HG03439 (cell line): Measurements from ENCODE around the gene CARMIL1.
"Not testable (repeated sequence)": the region's sequence is repeated elsewhere in the genome, so short reads cannot be mapped to it uniquely, and the experiment has no call there.

Experiments used
- ATAC-seq: cut with Tn5 transposase; IDR thresholded peaks from one replicate; pipeline ENCODE4 v1.9.1; 2021; ENCODE audit warnings: mild to moderate bottlenecking, moderate library complexity; ENCODE audit not compliant: unreplicated experiment

Gene CARMIL1

GRCh38 chr6:25548451-25548850 is 269.3 kb downstream of the CARMIL1 start:
- no peak for ATAC-seq

- ATAC-seq: no peak
Measured at GRCh38 chr6:25550631-25551030, 271.5 kb downstream of the CARMIL1 start.

- no peak for ATAC-seq
Measured at GRCh38 chr6:25553502-25553901, 274.3 kb downstream of the CARMIL1 start.

GRCh38 chr6:25555188-25555587 is 276.0 kb downstream of the CARMIL1 start:
- ATAC-seq: no peak

- ATAC-seq: no peak
Measured at GRCh38 chr6:25556516-25556915, 277.3 kb downstream of the CARMIL1 start.

- ATAC-seq: no peak
Measured at GRCh38 chr6:25558155-25558817, 279.1 kb downstream of the CARMIL1 start.

GRCh38 chr6:25560865-25561264 is 281.7 kb downstream of the CARMIL1 start:
- ATAC-seq: no peak

GRCh38 chr6:25564943-25565342 is 285.8 kb downstream of the CARMIL1 start:
- no peak for ATAC-seq

- no peak for ATAC-seq
Measured at GRCh38 chr6:25570578-25570977, 291.4 kb downstream of the CARMIL1 start.

- ATAC-seq: no peak
Measured at GRCh38 chr6:25576919-25577318, 297.7 kb downstream of the CARMIL1 start.

GRCh38 chr6:25578538-25578937 is 299.4 kb downstream of the CARMIL1 start:
- no peak for ATAC-seq

- ATAC-seq: no peak
Measured at GRCh38 chr6:25579391-25579883, 300.3 kb downstream of the CARMIL1 start.

GRCh38 chr6:25579902-25580495 is 300.8 kb downstream of the CARMIL1 start:
- no peak for ATAC-seq

- no peak for ATAC-seq
Measured at GRCh38 chr6:25582101-25582500, 302.9 kb downstream of the CARMIL1 start.

GRCh38 chr6:25583099-25583498 is 303.9 kb downstream of the CARMIL1 start:
- ATAC-seq: no peak

- ATAC-seq: no peak
Measured at GRCh38 chr6:25583906-25584305, 304.7 kb downstream of the CARMIL1 start.

GRCh38 chr6:25585225-25585624 is 306.1 kb downstream of the CARMIL1 start:
- no peak for ATAC-seq

GRCh38 chr6:25586119-25586518 is 306.9 kb downstream of the CARMIL1 start:
- ATAC-seq: not testable (repeated sequence)

- no peak for ATAC-seq
Measured at GRCh38 chr6:25586927-25587326, 307.8 kb downstream of the CARMIL1 start.

- no peak for ATAC-seq
Measured at GRCh38 chr6:25590986-25591385, 311.8 kb downstream of the CARMIL1 start.

GRCh38 chr6:25596928-25597818 is 318.0 kb downstream of the CARMIL1 start:
- ATAC-seq: no peak
